ENCODE results near the gene VAC14.

Gene VAC14

DNA sequence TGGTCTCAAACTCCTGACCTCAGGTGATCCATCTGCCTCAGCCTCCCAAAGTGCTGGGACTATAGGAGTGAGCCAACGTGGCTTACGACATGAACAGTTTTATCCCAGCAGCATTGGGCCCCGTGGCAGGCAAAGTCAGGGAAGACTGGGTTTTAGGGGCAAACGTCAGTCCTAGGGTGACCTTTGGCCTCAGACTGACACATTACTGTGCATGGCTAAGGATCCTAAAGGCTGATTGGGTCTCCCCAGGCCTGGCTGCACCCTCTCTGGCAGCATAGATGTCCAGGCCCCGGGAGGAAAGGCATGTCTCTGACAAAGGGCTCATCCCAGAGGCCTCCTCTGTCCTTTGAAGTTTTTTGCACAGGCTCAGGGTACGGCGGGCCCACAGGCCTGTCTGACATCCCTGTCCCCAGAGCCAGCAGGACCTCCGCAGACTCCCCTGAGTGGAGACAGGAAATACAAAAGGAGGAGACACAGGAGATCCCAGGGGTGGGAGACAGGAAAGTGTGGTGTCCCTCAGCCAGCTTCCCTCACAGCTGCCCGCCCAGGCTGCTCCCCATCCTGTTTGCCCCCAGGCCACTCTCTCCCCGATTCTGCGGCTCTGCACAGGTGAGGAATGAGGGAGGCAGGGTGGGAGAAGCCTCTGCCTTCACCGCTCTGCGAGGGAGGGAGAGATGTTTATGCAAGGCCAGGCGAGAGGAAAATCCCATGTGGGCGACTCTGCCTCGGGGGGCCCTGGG, 60.6 kb downstream of the VAC14 start:
- H3K4me3 ChIP-seq (ENCODE audit: low read length): no peak overlapping the region
- H3K36me3 ChIP-seq (ENCODE audit: control insufficient read depth, insufficient read depth, low read length, severe bottlenecking): peaks cover 7% of the 10 kb centered on the region
- H3K4me1 ChIP-seq (ENCODE audit: control insufficient read depth, insufficient read depth, low read length): peaks cover 36% of the 10 kb centered on the region
- H3K27me3 ChIP-seq (replicated peaks; ENCODE audit: control insufficient read depth, insufficient read depth, low read length): no peaks in the 10 kb centered on the region
- no peak overlapping the region for H3K9ac ChIP-seq (ENCODE audit: low read length)
- DNase-seq (ENCODE audit: low read depth): no peak
- no peaks in the 10 kb centered on the region for H3K9me3 ChIP-seq (ENCODE audit: control insufficient read depth, low read length)

- Histone ChIP-seq H3K9me3 (ENCODE audit: control insufficient read depth, low read length) (no peaks in the 10 kb centered on the region), H3K4me3 (ENCODE audit: low read length) (no peak overlapping the region), H3K27me3 (replicated peaks; ENCODE audit: control insufficient read depth, insufficient read depth, low read length) (no peaks in the 10 kb centered on the region), H3K4me1 (ENCODE audit: control insufficient read depth, insufficient read depth, low read length) (peaks cover 43% of the 10 kb centered on the region), H3K36me3 (ENCODE audit: control insufficient read depth, insufficient read depth, low read length, severe bottlenecking) (peaks cover 7% of the 10 kb centered on the region), H3K9ac (ENCODE audit: low read length) (no peak overlapping the region)
- no peak for DNase-seq (ENCODE audit: low read depth)
Observed at GRCh38 chr16:70739389-70739788, 61.6 kb downstream of the VAC14 start.

GRCh38 chr16:70738083-70738977, 62.6 kb downstream of the VAC14 start:
- H3K36me3 ChIP-seq (ENCODE audit: control insufficient read depth, insufficient read depth, low read length, severe bottlenecking): peaks cover 4% of the 10 kb centered on the region
- no peaks in the 10 kb centered on the region for H3K27me3 ChIP-seq (replicated peaks; ENCODE audit: control insufficient read depth, insufficient read depth, low read length)
- H3K9ac ChIP-seq (ENCODE audit: low read length): peak overlapping the region; percentile 78
- no peak overlapping the region for H3K4me3 ChIP-seq (ENCODE audit: low read length)
- DNase-seq (ENCODE audit: low read depth): peak; percentile 83
- H3K9me3 ChIP-seq (ENCODE audit: control insufficient read depth, low read length): no peaks in the 10 kb centered on the region
- H3K4me1 ChIP-seq (ENCODE audit: control insufficient read depth, insufficient read depth, low read length): peaks cover 43% of the 10 kb centered on the region

GRCh38 chr16:70737377-70738082, 63.4 kb downstream of the VAC14 start:
- peak; percentile 97 for DNase-seq (ENCODE audit: low read depth)
- peak overlapping the region; percentile 78 for H3K9ac ChIP-seq (ENCODE audit: low read length)
- no peak overlapping the region for H3K4me3 ChIP-seq (ENCODE audit: low read length)
- H3K4me1 ChIP-seq (ENCODE audit: control insufficient read depth, insufficient read depth, low read length): peaks cover 43% of the 10 kb centered on the region
- H3K36me3 ChIP-seq (ENCODE audit: control insufficient read depth, insufficient read depth, low read length, severe bottlenecking): no peaks in the 10 kb centered on the region
- no peaks in the 10 kb centered on the region for H3K9me3 ChIP-seq (ENCODE audit: control insufficient read depth, low read length)
- no peaks in the 10 kb centered on the region for H3K27me3 ChIP-seq (replicated peaks; ENCODE audit: control insufficient read depth, insufficient read depth, low read length)

GRCh38 chr16:70736465-70737376, 64.2 kb downstream of the VAC14 start:
- Histone ChIP-seq H3K9me3 (ENCODE audit: control insufficient read depth, low read length) (no peaks in the 10 kb centered on the region), H3K9ac (ENCODE audit: low read length) (peak overlapping the region; percentile 78), H3K36me3 (ENCODE audit: control insufficient read depth, insufficient read depth, low read length, severe bottlenecking) (no peaks in the 10 kb centered on the region), H3K4me1 (ENCODE audit: control insufficient read depth, insufficient read depth, low read length) (peaks cover 43% of the 10 kb centered on the region), H3K4me3 (ENCODE audit: low read length) (no peak overlapping the region), H3K27me3 (replicated peaks; ENCODE audit: control insufficient read depth, insufficient read depth, low read length) (no peaks in the 10 kb centered on the region)
- peak; percentile 17 for DNase-seq (ENCODE audit: low read depth)

GRCh38 chr16:70735141-70735979, 65.6 kb downstream of the VAC14 start:
- H3K9ac ChIP-seq (ENCODE audit: low read length): peak overlapping the region; percentile 74
- H3K9me3 ChIP-seq (ENCODE audit: control insufficient read depth, low read length): no peaks in the 10 kb centered on the region
- no peaks in the 10 kb centered on the region for H3K27me3 ChIP-seq (replicated peaks; ENCODE audit: control insufficient read depth, insufficient read depth, low read length)
- H3K4me1 ChIP-seq (ENCODE audit: control insufficient read depth, insufficient read depth, low read length): peaks cover 43% of the 10 kb centered on the region
- H3K36me3 ChIP-seq (ENCODE audit: control insufficient read depth, insufficient read depth, low read length, severe bottlenecking): peaks cover 9% of the 10 kb centered on the region
- DNase-seq (ENCODE audit: low read depth): peak; percentile 70
- H3K4me3 ChIP-seq (ENCODE audit: low read length): no peak overlapping the region

- Histone ChIP-seq H3K36me3 (ENCODE audit: control insufficient read depth, insufficient read depth, low read length, severe bottlenecking) (peaks cover 9% of the 10 kb centered on the region), H3K4me3 (ENCODE audit: low read length) (no peak overlapping the region), H3K27me3 (replicated peaks; ENCODE audit: control insufficient read depth, insufficient read depth, low read length) (no peaks in the 10 kb centered on the region), H3K9me3 (ENCODE audit: control insufficient read depth, low read length) (no peaks in the 10 kb centered on the region), H3K4me1 (ENCODE audit: control insufficient read depth, insufficient read depth, low read length) (peaks cover 43% of the 10 kb centered on the region), H3K9ac (ENCODE audit: low read length) (peak overlapping the region; percentile 74)
- DNase-seq (ENCODE audit: low read depth): no peak
Observed at GRCh38 chr16:70734522-70735095, 66.3 kb downstream of the VAC14 start.

DNA sequence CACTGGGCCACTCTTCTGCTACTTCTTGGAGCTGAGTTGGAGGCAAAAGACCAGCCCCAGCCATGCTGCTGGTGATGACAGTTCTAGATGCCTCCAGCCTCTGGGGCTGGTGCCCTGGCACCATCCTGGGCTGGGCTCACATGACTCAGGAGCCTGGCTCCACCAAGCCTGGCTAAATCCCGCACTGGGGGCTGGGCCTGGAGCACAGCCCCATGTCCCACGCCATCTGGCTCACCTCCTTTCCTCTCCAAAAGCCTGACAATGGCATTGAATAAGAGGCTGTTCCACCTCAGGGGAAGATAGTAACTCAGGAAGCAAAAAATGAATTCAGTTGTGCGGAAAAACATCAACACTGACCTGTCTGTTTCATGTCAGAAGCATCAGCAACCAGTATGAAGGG, 70.0 kb downstream of the VAC14 start:
- no peaks in the 10 kb centered on the region for H3K9me3 ChIP-seq (ENCODE audit: control insufficient read depth, low read length)
- peaks cover 25% of the 10 kb centered on the region for H3K4me1 ChIP-seq (ENCODE audit: control insufficient read depth, insufficient read depth, low read length)
- H3K36me3 ChIP-seq (ENCODE audit: control insufficient read depth, insufficient read depth, low read length, severe bottlenecking): peaks cover 9% of the 10 kb centered on the region
- H3K4me3 ChIP-seq (ENCODE audit: low read length): no peak overlapping the region
- no peak for DNase-seq (ENCODE audit: low read depth)
- H3K9ac ChIP-seq (ENCODE audit: low read length): no peak overlapping the region
- H3K27me3 ChIP-seq (replicated peaks; ENCODE audit: control insufficient read depth, insufficient read depth, low read length): no peaks in the 10 kb centered on the region

DNA sequence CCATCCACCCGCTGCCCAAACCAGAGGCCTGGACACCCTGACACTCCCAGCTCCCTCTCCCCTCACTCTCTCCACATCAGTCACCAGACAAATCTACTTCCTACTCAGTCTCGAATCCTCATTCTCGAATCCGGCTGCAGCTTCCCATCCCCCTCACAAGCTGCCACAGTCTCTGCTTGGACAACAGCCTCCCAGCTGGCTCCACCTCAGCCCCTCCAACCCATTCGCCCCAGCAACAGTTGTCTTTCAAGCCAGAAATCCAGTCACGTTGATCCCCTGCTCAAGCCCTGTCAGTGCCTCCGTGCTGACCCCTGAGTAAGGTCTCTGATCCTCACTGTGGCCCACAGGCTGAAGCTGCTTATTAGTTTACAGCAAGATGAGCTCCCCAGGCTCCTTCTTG, 70.9 kb downstream of the VAC14 start:
- no peaks in the 10 kb centered on the region for H3K27me3 ChIP-seq (replicated peaks; ENCODE audit: control insufficient read depth, insufficient read depth, low read length)
- no peaks in the 10 kb centered on the region for H3K9me3 ChIP-seq (ENCODE audit: control insufficient read depth, low read length)
- peaks cover 9% of the 10 kb centered on the region for H3K36me3 ChIP-seq (ENCODE audit: control insufficient read depth, insufficient read depth, low read length, severe bottlenecking)
- H3K4me3 ChIP-seq (ENCODE audit: low read length): no peak overlapping the region
- H3K9ac ChIP-seq (ENCODE audit: low read length): no peak overlapping the region
- no peak for DNase-seq (ENCODE audit: low read depth)
- peaks cover 26% of the 10 kb centered on the region for H3K4me1 ChIP-seq (ENCODE audit: control insufficient read depth, insufficient read depth, low read length)

DNA sequence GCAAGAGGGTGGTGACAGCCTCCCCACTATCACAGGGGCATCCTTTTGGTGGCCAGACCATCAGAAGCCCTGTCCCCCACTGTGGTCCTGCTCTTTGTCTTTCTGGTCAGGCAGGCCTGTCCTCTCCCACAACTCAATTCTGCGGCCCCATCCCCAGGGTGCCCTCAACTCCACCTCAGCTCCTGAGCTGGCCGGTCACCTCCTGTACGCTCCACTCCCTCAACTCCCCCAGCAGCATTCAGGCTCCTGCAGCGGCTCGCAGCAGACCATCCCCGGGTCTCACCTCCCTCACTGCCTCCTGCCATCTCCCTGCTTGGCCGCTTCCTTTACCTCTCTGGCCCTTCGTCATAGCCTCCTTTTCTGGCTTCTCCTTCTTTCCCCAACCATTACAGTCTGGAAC, 71.7 kb downstream of the VAC14 start:
- no peak for DNase-seq (ENCODE audit: low read depth)
- peaks cover 9% of the 10 kb centered on the region for H3K36me3 ChIP-seq (ENCODE audit: control insufficient read depth, insufficient read depth, low read length, severe bottlenecking)
- no peaks in the 10 kb centered on the region for H3K9me3 ChIP-seq (ENCODE audit: control insufficient read depth, low read length)
- H3K4me3 ChIP-seq (ENCODE audit: low read length): no peak overlapping the region
- H3K9ac ChIP-seq (ENCODE audit: low read length): no peak overlapping the region
- no peaks in the 10 kb centered on the region for H3K27me3 ChIP-seq (replicated peaks; ENCODE audit: control insufficient read depth, insufficient read depth, low read length)
- peaks cover 22% of the 10 kb centered on the region for H3K4me1 ChIP-seq (ENCODE audit: control insufficient read depth, insufficient read depth, low read length)
